NB4 (cell line): ENCODE measurements around the gene STIP1.

Experiments used
- POLR2A ChIP-seq: IDR thresholded peaks from 2 replicates; pipeline ENCODE4 v1.6.1; 2011; ENCODE audit warnings: mild to moderate bottlenecking; ENCODE audit not compliant: insufficient read length; ENCODE audit errors: extremely low read depth
- TF ChIP-seq, protein P1 (sequence below): IDR thresholded peaks from one replicate; pipeline ENCODE4 v1.5.1; 2012; ENCODE audit warnings: low read depth, low read length

- TF ChIP-seq, protein P1, sequence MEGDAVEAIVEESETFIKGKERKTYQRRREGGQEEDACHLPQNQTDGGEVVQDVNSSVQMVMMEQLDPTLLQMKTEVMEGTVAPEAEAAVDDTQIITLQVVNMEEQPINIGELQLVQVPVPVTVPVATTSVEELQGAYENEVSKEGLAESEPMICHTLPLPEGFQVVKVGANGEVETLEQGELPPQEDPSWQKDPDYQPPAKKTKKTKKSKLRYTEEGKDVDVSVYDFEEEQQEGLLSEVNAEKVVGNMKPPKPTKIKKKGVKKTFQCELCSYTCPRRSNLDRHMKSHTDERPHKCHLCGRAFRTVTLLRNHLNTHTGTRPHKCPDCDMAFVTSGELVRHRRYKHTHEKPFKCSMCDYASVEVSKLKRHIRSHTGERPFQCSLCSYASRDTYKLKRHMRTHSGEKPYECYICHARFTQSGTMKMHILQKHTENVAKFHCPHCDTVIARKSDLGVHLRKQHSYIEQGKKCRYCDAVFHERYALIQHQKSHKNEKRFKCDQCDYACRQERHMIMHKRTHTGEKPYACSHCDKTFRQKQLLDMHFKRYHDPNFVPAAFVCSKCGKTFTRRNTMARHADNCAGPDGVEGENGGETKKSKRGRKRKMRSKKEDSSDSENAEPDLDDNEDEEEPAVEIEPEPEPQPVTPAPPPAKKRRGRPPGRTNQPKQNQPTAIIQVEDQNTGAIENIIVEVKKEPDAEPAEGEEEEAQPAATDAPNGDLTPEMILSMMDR = no peak
- no peak for TF ChIP-seq POLR2A
Observed at GRCh38 chr11:64245797-64246620, 60.0 kb downstream of the STIP1 start.
